GM23248 (cell line): ENCODE measurements around the gene TRIOBP. TPM values are rescaled to one million over a fixed set of nuclear protein-coding genes. Genes with fewer than 3 reads are reported as not detected.

Experiments
- DNase-seq: peaks from one replicate; pipeline ENCODE4 v3.0.0-alpha.2; 2015
- H2AFZ ChIP-seq: fragments of 200-600 bp; sonication (generic); 2 replicates; pipeline ENCODE4 v1.6.1; 2016; ENCODE audit warnings: antibody characterized with exemption
- H3F3A ChIP-seq: fragments of 200-600 bp; sonication (generic); 2 replicates; pipeline ENCODE4 v1.6.1; 2016; ENCODE audit warnings: mild to moderate bottlenecking, antibody characterized with exemption, mixed run types; ENCODE audit not compliant: insufficient read depth
- H3K27ac ChIP-seq: fragments of 200-600 bp; sonication (generic); 2 replicates; pipeline ENCODE4 v1.5.1; 2016; ENCODE audit warnings: mild to moderate bottlenecking
- H3K27me3 ChIP-seq: fragments of 200-600 bp; sonication (generic); replicated peaks from 2 replicates; pipeline ENCODE4 v1.6.1; 2016; ENCODE audit warnings: mild to moderate bottlenecking; ENCODE audit not compliant: insufficient read depth
- H3K36me3 ChIP-seq: fragments of 200-600 bp; sonication (generic); 2 replicates; pipeline ENCODE4 v1.6.1; 2016; ENCODE audit warnings: low read depth, mild to moderate bottlenecking
- H3K4me1 ChIP-seq: fragments of 200-600 bp; sonication (generic); 2 replicates; pipeline ENCODE4 v1.6.1; 2016; ENCODE audit warnings: mild to moderate bottlenecking; ENCODE audit not compliant: insufficient read depth
- H3K4me2 ChIP-seq: fragments of 200-600 bp; sonication (generic); one replicate; pipeline ENCODE4 v1.6.1; 2016; ENCODE audit warnings: mild to moderate bottlenecking; ENCODE audit not compliant: unreplicated experiment
- H3K4me3 ChIP-seq: fragments of 200-600 bp; sonication (generic); 2 replicates; pipeline ENCODE4 v1.5.1; 2016; ENCODE audit warnings: mild to moderate bottlenecking
- H3K79me2 ChIP-seq: fragments of 200-600 bp; sonication (generic); 2 replicates; pipeline ENCODE4 v1.6.1; 2016; ENCODE audit warnings: mild to moderate bottlenecking; ENCODE audit not compliant: insufficient read depth
- H3K9ac ChIP-seq: fragments of 200-600 bp; sonication (generic); 2 replicates; pipeline ENCODE4 v1.6.1; 2016; ENCODE audit warnings: mild to moderate bottlenecking
- H3K9me2 ChIP-seq: fragments of 200-600 bp; sonication (generic); 2 replicates; pipeline ENCODE4 v1.6.1; 2016; ENCODE audit warnings: mixed run types, mild to moderate bottlenecking, moderate library complexity; ENCODE audit not compliant: insufficient read depth
- H3K9me3 ChIP-seq: fragments of 200-600 bp; sonication (generic); one replicate; pipeline ENCODE4 v1.6.1; 2017; ENCODE audit warnings: low read depth
- H4K20me1 ChIP-seq: fragments of 200-600 bp; sonication (generic); 2 replicates; pipeline ENCODE4 v1.6.0; 2016; ENCODE audit not compliant: insufficient read depth
- EZH2 ChIP-seq: fragments of 200-600 bp; sonication (generic); IDR thresholded peaks from 2 replicates; pipeline ENCODE4 v1.6.1; 2018; ENCODE audit warnings: antibody characterized with exemption, mild to moderate bottlenecking; ENCODE audit not compliant: insufficient read depth, poor library complexity, severe bottlenecking
- EZH2phosphoT487 ChIP-seq: fragments of 200-600 bp; sonication (generic); IDR thresholded peaks from 2 replicates; pipeline ENCODE4 v1.6.1; 2018; ENCODE audit warnings: antibody characterized with exemption, moderate library complexity, mild to moderate bottlenecking, low read depth; ENCODE audit not compliant: insufficient read depth
- WGBS, 2 experiments: methylation state at CpG; one replicate each; pipeline ENCODE4 v1.1.6; 2015 to 2017; ENCODE audit warnings: low lambda C conversion rate in 2 of 2, low coverage in 1 of 2; ENCODE audit errors: missing lambda C conversion rate in 2 of 2; 5-methylcytosine and 5-hydroxymethylcytosine counted together
- in situ Hi-C: fragments of 300-500 bp; cut with MboI; formaldehyde crosslinking; loops from 2 replicates; pipeline ENCODE4 v1.15.0; 2020
- polyA plus RNA-seq: library from polyadenylated mRNA; unstranded; fragments of >200 nt; fragmentation: Nextera tagmentation; extraction: Ambion mirVana; gene quantifications from 2 replicates; pipeline ENCODE4 v1.2.1, GENCODE V29; 2016
- total RNA-seq: library from RNA; depleted of rRNA; stranded (reverse); fragments of >200 nt; shearing (Covaris generic); gene quantifications from 2 replicates; pipeline ENCODE4 v1.2.3, GENCODE V29; 2014

Gene TRIOBP
- total and polyA plus RNA-seq, 2 experiments from 2014 or later, result 123 to 135 TPM

- no peaks in the 10 kb centered on the region for H4K20me1 ChIP-seq
- no peak overlapping the region for H3K4me2 ChIP-seq
- no peak overlapping the region for H2AFZ ChIP-seq
- no peaks in the 10 kb centered on the region for H3K79me2 ChIP-seq
- H3F3A ChIP-seq, result no peaks in the 10 kb centered on the region
- TF ChIP-seq EZH2phosphoT487 (no peak), EZH2 (no peak)
- no peak overlapping the region for H3K9ac ChIP-seq
- DNase-seq, result no peak
- no peaks in the 10 kb centered on the region for H3K9me3 ChIP-seq
- peaks cover 4% of the 10 kb centered on the region; the same call in 1 of the 2 replicates for H3K4me1 ChIP-seq
- no peaks in the 10 kb centered on the region for H3K27me3 ChIP-seq
- in situ Hi-C loops, result no loop called here
- H3K27ac ChIP-seq, result no peak overlapping the region
- H3K4me3 ChIP-seq, result no peak overlapping the region
- WGBS, 2 experiments, result 84 to 85% methylated on average over 11 of the region's 11 CpGs
- no peaks in the 10 kb centered on the region for H3K36me3 ChIP-seq
- no peaks in the 10 kb centered on the region for H3K9me2 ChIP-seq
Observed at GRCh38 chr22:37733625-37734401, 37.0 kb downstream of the TRIOBP start.

DNA sequence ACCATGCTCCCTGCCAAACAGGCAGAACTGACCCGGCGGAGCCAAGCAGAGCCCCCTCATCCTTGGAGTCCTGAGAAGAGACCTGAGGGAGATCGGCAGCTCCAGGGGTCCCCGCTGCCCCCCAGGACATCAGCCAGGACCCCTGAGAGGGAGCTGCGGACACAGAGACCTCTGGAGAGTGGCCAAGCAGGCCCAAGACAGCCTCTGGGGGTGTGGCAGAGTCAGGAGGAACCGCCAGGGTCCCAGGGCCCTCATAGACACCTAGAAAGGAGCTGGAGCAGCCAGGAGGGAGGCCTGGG lies 37.5 kb downstream of the TRIOBP start:
- H3K9me3 ChIP-seq, result no peaks in the 10 kb centered on the region
- H3K4me3 ChIP-seq, result no peak overlapping the region
- 79 to 83% methylated on average over 5 to 6 of the region's 6 CpGs for WGBS, 2 experiments
- in situ Hi-C loops, result no loop called here
- no peaks in the 10 kb centered on the region for H3K79me2 ChIP-seq
- H3K36me3 ChIP-seq, result no peaks in the 10 kb centered on the region
- H4K20me1 ChIP-seq, result no peaks in the 10 kb centered on the region
- H3K9ac ChIP-seq, result no peak overlapping the region
- peaks cover 9% of the 10 kb centered on the region; the same call in 1 of the 2 replicates for H3K4me1 ChIP-seq
- no peaks in the 10 kb centered on the region for H3F3A ChIP-seq
- no peaks in the 10 kb centered on the region for H3K9me2 ChIP-seq
- H3K4me2 ChIP-seq, result no peak overlapping the region
- H3K27me3 ChIP-seq, result no peaks in the 10 kb centered on the region
- no peak overlapping the region for H2AFZ ChIP-seq
- H3K27ac ChIP-seq, result no peak overlapping the region
- no peak for TF ChIP-seq EZH2
- TF ChIP-seq EZH2phosphoT487, result no peak
- DNase-seq, result no peak

DNA sequence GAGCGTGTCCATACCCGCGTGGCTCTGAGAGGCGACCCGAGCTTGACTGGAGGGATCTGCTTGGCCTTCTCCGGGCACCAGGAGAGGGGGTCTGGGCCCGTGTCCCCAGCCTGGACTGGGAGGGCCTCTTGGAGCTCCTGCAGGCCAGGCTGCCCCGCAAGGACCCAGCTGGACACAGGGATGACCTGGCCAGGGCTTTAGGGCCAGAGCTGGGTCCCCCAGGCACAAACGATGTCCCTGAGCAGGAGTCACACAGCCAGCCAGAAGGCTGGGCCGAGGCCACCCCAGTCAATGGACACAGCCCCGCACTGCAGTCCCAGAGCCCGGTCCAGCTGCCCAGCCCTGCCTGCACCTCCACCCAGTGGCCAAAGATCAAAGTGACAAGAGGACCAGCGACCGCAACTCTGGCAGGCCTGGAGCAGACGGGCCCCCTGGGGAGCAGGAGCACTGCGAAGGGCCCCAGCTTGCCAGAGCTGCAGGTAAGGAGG lies 38.2 kb downstream of the TRIOBP start:
- H3K9me2 ChIP-seq, result no peaks in the 10 kb centered on the region
- WGBS, 2 experiments, result 78 to 81% methylated on average over 14 to 15 of the region's 16 CpGs
- no peaks in the 10 kb centered on the region for H3K36me3 ChIP-seq
- H3K4me2 ChIP-seq, result no peak overlapping the region
- H3K4me3 ChIP-seq, result no peak overlapping the region
- no peaks in the 10 kb centered on the region for H3K79me2 ChIP-seq
- peaks cover 10% of the 10 kb centered on the region; the same call in 1 of the 2 replicates for H3K4me1 ChIP-seq
- TF ChIP-seq EZH2 (no peak), EZH2phosphoT487 (no peak)
- H3F3A ChIP-seq, result no peaks in the 10 kb centered on the region
- no peaks in the 10 kb centered on the region for H4K20me1 ChIP-seq
- peak; percentile 32 for DNase-seq
- H3K27me3 ChIP-seq, result no peaks in the 10 kb centered on the region
- H2AFZ ChIP-seq, result no peak overlapping the region
- no peak overlapping the region for H3K9ac ChIP-seq
- no peaks in the 10 kb centered on the region for H3K9me3 ChIP-seq
- H3K27ac ChIP-seq, result no peak overlapping the region
- in situ Hi-C loops, result no loop called here

- peaks cover 25% of the 10 kb centered on the region for H3F3A ChIP-seq
- H3K79me2 ChIP-seq, result no peaks in the 10 kb centered on the region
- H3K27ac ChIP-seq, result no peak overlapping the region
- H3K9me2 ChIP-seq, result no peaks in the 10 kb centered on the region
- peak; percentile 79 for DNase-seq
- no peak overlapping the region for H3K4me2 ChIP-seq
- H3K9ac ChIP-seq, result no peak overlapping the region; the same call in 1 of the 2 replicates
- H4K20me1 ChIP-seq, result no peaks in the 10 kb centered on the region
- no peak overlapping the region for H3K4me3 ChIP-seq
- TF ChIP-seq EZH2 (no peak), EZH2phosphoT487 (no peak)
- WGBS, 2 experiments, result 11 to 13% methylated on average over 12 of the region's 12 CpGs
- 0 out of 2 replicates have a peak overlapping the region, but pooled peaks have one; percentile 26 for H2AFZ ChIP-seq
- H3K36me3 ChIP-seq, result no peaks in the 10 kb centered on the region
- no peaks in the 10 kb centered on the region for H3K9me3 ChIP-seq
- H3K4me1 ChIP-seq, result peaks cover 43% of the 10 kb centered on the region
- no peaks in the 10 kb centered on the region for H3K27me3 ChIP-seq
- in situ Hi-C loops, result no loop called here
Observed at GRCh38 chr22:37739035-37739434, 42.2 kb downstream of the TRIOBP start.
